Upper lobe of left lung (tissue), 4 donors: ENCODE results near the gene IKZF5.

Source experiments
- CTCF ChIP-seq, 6 experiments: fragments of 450-650 bp in 4 of 6; fragments of 200-600 bp in 2 of 6; sonication (generic) in 2 of 6; IDR thresholded peaks; one replicate each; pipeline ENCODE4 v1.5.1; 2016 to 2019; ENCODE audit warnings: antibody characterized with exemption in 6 of 6
- EP300 ChIP-seq, 4 donors: sonication (generic); formaldehyde crosslinking; IDR thresholded peaks; one replicate each; pipeline ENCODE4 v1.5.1; 2017; ENCODE audit warnings: antibody characterized with exemption in 4 of 4, control low read depth in 2 of 4
- POLR2A ChIP-seq, 4 donors: fragments of 450-650 bp; IDR thresholded peaks; one replicate each; pipeline ENCODE4 v1.5.1; 2016 to 2017; ENCODE audit warnings: antibody characterized with exemption in 4 of 4, mild to moderate bottlenecking in 2 of 4

DNA sequence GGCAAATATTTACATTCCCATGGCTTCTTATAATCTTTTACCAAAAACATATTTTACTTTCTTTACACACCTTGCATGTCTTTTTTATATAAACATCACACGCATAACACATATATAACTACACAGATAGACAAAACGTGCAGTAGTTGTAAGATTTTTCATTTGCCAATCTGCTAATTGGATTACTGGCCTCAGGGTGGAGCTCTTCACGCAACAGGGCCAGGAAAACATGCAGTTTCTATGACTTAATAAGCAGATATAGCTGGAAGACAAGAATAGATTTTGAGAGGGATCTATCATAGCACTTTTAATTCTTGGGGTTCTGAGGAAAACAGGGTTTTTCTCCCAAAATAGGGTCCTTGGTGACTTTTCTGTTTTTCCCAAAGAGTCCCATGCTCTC, 12.9 kb upstream of the IKZF5 start:
- TF ChIP-seq POLR2A (IDR thresholded peaks at IDR 0.05) (no peak), CTCF (IDR thresholded peaks at IDR 0.05) (no peak), EP300 (IDR thresholded peaks at IDR 0.05) (no peak)
